Stimulated activated CD8-positive, alpha-beta memory T cell treated with anti-CD3 and anti-CD28 coated beads, Interleukin-4, amount 100 ng/mL, for 1 hour (primary cell): Measurements from ENCODE around the gene CSMD2.
"Not testable (repeated sequence)": the region's sequence is repeated elsewhere in the genome, so short reads cannot be mapped to it uniquely, and the experiment has no call there.

Source experiments
- DNase-seq, 2 donors: peaks; one replicate each; pipeline ENCODE4 v3.0.0-alpha.2; 2020; ENCODE audit warnings: low read depth in 2 of 2, low spot score in 1 of 2

CSMD2 gene

DNA sequence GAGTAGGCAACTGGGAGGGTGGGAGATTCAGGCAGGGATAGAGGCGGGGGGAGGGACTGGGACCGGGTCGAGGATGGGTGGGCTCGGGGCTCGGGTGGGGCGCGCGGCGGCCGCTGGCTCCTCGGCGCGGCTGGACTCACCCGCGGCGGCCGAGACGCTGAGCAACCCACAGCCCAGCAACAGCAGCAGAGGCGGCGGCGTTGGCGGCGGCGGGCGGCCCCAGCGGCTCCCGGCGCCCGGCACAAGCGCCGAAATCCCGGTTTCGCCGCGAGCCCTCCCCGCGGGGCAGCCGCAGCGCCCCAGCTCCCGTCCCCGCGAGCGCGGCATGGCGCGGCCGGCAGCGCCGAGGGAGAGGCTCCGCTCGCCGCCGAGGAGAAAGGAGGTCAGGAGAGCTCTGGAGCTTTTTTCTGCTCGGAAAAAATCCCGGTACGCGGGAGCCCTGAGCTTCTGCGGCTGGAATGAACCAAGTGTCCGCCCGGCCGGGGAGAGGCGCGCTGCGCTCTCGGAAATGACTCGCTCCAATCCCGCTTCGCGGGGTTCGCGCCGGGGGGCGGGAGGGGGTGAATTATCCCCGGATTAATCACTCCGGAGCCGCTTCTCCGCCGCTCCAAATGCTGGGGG, at the start of gene CSMD2:
CSMD2 (minus strand) TSS at position 460 of the 621 bp plus-strand sequence; CDS start at position 327, 133 bp downstream.
- DNase-seq, result no peak

DNA sequence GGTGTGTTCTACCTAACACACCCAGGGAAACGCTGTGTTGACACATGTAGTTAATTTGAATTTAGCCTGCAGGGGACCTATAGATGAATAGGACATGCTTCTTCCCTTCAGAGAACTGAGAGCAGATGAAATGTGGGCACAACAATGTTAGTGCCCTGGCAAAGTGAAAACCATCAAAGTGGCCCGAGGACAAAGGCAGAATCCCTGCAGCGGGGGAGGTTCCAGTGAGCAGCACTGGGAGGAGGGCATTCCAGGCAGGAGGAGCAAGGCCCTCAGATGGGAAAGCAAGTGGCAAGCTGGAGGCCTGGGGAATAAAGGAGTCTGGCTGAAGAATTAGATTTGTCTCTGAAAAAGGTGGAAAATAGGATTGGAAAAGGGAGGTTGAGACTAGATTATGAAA, 48.9 kb upstream of the CSMD2 start:
- no peak for DNase-seq

DNA sequence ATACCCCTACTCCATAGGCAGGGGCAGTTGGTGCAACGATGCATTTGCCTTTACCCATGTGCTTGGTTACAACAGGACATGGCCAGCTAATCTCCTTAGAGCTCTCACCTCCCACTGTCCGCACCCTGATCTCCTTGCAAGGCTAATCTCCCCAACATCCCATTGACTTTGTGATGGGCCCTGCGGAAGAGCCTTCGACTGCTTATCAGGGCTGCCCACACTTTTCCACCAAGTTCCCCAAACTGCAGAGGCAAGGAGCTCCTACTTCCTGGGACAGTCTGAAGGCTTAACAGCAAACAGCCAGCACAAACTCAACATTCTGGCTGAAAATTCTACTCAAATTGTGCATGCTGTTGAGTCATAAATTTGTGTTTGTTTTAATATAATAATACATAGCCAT, 47.6 kb upstream of the CSMD2 start:
- no peak for DNase-seq

DNA sequence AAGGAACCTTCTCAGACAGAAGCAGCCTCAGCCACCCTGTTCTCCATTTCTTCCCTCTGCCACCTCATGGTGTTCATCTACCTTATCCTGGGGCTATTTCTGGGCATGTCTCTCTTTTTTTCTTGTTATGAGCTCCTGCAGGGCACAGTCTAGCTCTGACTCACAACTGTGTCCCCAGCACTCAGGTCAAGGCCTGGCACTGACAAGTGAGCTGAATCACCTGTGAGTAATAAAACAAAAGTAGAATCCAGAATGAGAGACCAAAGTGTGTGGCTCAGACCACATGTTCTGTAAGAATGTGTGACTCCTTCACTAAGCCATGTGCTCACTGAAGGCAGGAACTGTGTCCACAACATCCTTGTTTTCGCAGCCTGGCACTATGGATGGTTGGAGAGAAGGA, 34.9 kb upstream of the CSMD2 start:
- no peak for DNase-seq

DNA sequence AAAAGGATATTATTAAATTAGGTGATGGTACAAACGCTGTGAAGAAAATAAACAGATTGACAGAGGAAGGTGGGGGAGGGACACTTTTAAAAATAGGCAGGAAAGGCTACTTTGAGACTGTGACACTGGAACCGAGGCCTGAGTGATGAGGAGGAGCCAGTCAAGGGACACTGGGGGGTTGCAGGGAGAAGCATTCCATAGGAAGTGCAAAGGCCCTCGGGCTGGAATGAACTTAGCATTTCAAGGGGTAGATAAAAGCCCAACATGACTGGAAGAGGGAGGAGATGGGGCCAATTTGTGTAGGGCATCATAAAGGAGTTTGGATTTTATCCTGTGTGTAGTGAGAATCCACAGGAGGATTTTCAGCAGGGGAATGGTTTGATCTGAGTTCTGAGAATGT, 27.6 kb upstream of the CSMD2 start:
- DNase-seq, result no peak

DNA sequence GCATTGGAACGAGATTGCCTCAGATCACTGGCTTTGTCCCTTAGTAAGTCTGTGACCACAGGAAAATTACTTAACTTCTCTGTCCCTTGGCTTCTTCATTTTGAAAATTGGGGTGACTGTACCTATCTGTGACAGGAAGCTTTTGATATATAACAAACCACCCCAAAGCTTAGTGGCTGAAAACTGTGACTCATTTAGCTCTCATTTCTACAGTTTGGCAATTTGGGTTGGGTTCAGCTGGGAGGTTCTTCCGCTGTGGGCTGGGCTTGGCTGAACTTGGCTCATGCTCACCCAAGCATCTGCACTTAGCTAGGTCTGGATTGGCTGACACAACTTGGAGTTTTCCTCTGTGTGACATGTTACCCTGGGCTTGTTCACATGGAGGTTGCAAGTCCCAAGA, 25.7 kb upstream of the CSMD2 start:
- no peak for DNase-seq

DNA sequence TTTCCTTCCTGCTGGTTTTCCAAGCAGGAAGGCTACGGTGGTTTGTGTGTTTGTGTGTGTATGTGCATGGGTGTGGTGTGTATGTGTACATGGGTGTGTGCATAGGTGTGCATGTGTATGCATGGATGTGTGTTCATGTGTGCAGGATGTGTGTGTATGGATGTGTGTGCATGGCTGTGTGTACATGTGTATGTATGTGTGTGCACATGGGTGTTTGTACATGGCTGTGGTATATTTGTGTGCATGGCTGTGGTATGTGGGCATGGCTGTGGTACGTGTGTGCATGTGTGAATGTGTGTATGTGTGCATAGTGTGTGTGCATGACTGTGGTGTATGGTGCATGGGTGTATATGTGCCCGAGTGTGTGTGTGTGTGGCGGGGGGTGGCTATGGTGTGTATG, 24.0 kb upstream of the CSMD2 start:
- no peak for DNase-seq

DNA sequence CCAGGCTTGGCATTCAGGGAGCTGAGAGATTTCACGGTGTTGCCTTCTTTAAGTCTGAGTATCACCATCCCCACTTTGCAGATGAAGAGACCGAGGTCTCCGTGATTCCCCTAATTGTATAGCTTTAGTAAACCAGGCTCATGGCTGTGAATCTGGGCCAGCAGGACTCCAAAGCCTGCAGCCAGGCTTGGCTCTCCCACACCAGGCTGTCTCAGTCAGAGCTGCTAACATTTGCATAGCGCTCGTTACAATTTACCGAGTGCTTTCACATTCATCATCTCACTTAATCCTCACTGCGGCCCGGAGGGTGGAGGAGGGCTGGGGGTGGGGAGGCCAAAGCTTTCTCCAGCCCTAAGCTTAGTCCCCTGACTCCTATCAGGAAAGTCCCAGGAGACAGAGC, 23.4 kb upstream of the CSMD2 start:
- DNase-seq, result no peak

DNA sequence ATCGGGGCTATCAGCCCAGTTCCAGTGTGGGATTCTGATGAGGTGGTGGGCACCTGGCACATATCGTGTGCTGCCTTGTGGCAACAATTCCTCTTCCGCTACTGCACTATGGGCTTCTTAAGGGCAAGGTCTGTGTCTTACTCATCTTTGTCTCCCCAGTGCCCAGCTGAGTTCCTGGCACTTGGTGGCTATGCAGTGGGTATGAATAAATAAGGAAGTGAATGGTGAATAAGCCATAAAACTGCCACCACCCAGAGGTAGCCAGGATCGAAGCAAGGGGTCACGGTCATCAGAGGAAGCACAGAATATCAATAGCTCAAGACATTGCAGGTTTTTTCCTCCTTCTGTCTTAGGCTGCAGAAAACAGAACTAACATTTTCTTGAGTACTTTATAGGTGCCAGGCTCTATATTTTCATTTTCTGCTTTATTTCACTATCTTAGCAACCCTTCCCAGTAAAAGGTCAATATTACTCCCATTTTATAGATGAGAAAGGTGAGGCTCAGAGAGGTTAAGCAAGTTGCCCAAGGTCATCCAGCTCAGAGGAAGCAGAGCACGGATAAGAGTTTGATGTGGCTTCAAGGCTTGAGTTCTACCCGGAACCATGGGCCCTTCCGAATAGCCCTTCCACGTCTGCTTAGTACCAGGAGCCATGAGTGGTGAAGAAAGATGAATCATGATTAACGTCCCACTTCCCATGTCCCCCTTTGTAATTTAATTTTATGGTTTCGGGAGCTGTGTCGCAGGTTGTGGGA, 21.9 kb upstream of the CSMD2 start:
- DNase-seq, result no peak

DNA sequence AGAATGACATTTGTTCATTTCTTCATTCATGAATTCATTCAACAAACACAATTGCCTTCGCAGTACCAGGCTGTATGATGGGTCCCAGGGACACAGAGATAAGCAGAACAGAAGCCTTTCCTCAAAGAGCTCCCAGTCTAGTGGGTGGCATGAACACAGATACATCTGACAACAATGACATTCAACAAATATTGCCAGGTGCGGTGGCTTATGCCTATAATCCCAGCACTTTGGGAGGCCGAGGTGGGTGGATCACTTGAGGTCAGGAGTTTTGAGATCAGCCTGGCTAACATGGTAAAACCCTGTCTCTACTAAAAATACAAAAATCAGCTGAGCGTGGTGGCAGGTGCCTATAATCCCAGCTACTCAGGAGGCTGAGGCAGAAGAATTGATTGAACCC, 18.4 kb upstream of the CSMD2 start:
- DNase-seq, result not testable (repeated sequence)

DNA sequence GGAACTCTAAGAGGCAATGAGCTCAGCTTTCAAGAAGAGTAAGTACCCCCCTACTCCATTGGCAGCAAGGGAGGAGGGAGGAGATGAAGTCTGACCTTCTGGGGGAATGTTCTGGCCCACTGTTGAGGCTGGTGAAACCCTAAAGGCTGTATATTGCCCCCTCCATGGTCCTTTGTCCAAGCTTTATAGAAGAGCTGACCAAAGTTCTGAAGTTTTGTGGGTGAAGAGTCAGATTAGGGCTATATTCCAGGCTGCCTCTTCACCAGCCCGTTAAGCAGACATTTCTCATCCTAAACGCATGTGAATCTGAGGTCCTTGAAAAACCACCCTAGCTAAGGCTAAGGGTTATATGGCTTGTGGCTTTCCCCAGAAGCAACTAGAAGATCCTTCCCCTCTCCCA, 13.0 kb upstream of the CSMD2 start:
- no peak for DNase-seq

DNA sequence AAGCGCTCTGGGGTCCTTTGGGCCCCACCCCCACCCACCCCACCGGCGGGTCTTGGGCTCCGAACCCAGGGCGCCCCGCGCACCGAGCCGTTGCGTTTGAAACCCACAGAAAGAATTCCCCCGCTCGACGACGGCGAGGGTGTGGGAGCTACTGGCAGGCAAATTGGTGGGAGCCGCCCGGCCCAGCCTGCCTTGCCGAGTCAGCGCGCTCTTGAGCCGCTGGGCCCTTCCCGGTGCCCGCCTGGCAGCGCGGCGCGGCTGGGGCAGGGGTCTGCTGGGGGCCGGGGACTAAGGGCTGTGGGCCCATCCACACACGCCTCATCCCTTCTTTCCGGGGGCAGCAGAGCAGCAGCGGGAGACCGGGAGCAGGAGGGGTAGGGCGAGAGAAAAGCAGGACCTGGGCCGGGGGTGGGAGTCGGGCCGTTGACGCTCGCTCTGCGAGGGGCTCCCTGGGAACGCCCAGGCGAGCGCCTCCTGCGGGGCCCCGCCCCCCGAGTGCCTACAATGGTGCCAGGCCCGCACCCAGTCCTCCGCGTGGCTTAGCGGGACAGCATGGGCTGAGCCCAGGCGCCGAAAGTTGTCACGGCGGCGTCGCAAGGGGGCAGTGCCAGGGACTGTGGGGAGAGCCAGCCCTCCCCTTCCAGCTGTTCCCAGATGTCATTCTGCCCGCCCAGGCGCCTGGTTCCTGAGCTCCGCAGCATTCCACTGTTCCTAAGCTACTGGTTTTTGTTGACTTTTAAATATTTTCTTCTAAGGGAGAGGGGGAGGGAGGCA, 12.0 kb upstream of the CSMD2 start, which contains the start of gene C1orf94:
C1orf94 (plus strand) TSS at position 78 of the 774 bp plus-strand sequence. CDS start 883 bp downstream, outside the sequence.
- no peak for DNase-seq

DNA sequence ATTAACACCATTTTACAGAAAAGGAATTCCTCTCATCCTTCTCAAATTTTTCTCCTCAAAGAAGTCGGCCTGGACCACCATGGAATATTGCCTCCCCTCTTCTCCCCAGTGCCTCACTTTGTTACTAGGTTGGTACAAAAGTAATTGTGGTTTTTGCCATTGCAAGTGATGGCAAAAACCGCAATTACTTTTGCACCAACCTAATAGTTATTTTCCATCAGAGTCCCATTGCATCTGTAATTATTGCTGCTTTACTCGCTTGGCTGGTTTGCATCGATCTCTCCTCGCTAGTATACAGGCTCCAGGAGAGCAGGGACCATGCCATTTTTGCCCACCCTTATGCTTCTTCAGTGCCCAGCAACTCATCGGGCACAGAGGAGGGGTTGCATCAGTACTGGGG, 10.7 kb upstream of the CSMD2 start:
- no peak for DNase-seq

DNA sequence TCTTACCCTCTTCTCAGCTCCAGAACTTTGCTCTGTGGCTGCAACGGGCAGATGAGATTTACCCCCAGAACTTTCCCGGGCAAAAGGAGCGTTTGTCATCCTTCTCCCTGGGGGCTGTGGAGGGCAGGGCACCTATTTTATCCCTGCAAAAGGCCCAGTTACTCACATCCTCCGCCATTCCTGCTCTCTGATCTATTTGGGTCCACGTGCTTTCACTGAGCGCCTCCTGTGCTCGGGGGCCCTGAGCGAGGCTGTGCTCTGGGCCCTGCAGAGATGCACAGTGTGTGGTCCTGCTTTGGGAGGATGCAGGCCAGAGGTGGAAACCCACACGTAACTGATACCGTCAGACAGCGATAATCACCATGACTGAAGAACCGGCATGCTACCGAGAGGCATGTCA, 2.4 kb upstream of the CSMD2 start:
- DNase-seq, result no peak

DNA sequence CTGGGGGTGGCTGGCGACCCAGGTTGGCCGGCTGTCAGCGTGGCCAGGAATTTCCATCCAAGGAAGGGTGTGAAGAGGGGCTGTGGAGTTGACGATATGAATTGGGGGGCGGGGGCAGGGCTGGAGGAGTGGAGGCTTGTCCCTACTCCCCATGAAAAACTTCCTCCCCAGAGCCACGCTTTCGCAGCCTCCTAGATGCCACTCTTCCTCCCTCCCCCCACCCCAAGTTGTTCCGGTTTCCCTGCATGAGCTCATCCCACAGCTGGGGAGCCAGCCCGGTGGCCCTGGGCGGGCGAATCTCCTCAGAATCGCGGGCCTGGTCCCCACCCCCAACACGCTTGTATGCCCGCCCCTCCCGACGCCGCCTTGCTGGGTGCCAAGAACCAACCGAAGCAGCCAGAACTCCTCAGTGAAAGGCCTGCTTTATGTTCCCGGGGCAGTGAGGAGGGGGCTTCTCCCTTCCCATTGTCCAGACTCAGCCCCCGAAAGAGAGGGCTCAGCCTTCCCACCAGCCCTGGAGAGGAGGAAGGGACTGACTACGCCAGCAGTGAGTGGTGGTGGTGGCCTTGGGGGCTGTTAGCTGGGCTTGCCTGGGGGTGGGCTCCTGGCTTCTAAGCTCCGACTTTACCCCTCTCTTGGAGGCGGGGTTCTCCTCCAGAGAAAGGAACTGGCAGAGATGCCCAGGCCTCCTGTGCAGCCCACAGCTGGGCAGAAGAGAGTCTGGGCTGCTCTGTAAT, 1.8 kb upstream of the CSMD2 start:
- DNase-seq, result no peak

DNA sequence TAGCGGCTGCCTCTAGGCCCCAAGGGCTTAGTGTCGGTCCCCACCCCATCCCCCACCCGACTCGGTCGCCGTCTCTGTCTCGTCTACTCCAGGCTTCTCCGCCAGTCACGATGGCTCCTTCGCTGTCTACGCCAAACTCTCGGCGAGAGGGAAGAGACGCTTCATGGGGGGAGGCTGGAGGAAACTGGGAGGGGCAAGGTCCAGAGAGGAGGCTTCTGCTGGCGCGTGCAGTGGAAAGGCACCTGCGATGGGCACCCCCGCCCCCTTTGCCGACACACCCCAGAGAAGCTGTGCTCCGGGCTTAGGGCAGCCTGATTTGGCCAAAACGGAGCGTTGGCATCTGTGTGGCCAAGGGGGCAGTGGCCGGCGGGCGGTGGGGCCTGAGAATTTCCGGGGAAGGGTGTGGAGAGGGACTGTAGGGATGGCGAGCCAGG, 1.2 kb upstream of the CSMD2 start:
- DNase-seq, result no peak

DNA sequence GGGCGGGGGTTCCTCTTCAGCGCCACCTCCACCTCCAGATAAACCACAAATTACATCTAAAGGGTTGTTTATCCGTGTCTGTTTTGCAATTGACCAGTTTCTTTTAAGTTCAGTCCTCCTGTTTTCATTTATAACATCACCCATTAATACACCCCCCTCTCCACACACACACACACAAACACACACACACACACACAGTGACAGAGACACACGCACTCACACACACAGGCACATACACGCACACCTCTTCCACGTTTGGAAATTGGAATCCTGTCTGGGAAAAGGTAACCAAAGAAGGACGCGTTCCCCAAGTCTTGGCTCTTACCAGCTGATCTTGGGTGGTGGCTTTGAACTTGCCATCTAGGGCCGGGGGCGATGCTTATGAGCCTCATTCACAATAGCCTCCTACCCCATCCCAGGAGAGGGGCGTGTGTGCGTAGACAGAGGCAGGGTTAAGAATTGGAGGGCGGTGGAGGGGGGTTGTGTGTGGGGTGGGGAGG, 442 bp upstream of the CSMD2 start:
- no peak for DNase-seq

DNA sequence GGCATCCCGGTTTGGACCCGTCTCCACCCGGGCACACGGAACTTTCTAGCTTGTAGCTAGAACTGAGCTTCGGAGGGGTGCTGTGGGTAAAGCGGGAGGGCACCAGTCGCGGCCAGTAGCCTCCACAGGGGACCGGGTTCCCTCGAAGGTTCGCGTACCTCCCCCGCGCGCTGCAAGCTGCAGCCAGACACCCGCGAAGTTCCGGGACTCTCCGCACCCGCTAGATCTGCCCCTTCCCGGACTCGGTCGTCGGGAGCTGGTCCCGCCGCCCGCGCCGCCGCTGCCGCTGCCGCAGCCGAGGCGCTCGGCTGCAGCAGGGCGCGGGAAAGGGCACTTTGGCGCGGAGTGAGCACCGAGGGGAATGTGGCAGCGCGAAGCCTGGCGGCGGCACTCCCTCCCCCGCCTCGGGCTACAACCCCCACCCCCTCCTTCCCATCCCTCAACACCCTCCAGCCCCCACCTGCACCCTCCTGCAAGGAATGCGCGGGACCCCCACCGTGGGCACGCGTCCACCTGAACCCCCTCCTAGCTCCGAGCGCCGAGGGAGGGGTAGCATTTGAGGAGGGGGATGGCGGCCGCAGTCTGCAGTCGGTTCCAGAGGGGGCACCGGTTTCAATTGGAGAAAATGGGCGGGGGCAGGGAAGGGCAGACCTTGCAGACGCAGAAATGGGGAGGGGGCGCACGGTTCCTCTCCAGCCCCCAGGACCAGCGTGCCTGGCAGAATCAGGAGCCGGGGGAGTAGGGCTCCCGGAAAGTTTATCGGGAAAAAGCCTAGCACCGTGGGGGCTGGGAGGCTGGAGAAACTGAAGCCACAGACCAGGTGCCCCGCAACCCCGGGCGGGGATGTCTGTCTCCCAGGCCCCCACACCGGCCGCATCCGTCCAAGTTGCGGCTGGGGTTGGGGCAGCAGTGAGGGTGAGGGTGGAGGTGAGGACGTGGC, 968 bp downstream of the CSMD2 start:
- DNase-seq, result no peak

DNA sequence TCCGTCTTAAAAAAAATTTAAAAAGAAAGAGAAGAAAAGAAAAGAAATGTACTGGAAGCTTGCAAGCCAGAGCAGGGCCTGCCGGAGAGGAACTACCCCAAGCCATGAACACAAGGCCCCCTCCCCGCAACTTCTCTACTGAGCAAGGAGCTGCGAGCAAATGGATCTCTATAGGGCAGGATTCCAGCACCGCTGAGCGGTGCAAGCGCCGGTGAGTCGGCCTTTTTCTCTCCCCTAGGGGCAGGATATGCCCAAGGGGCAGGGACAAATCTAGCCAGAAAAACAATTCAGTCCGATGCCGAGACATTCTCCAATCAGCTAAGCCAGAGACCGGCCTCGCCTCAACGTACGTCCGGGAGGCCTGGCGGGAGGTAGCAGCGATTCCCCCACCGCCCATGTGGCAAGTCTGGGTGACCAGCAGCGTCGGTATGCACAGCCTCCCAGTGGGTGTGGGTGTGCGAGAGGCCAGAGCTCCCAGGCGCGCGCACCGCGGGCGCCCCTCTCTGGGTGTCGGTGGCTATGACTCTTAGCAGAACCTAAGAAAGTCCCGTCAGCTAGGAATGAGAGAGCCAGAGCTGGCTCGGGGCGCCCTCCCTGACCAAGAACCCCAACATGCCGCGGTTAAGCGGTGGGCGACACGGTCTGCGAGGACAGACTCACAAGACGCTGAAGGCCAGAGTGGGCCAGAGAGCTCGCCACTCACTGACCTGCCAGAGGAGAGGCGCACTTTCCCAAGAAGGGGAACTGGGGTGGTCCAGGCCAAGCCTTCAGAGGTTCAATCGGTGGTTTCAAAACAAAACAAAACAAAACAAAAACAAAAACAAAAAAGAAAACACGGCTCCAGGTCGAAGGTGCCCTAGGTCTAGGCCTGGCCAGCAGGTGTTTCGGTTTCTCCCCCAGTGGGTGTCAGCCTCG, 1.9 kb downstream of the CSMD2 start:
- DNase-seq, result no peak
